ENCODE results near the gene SETD1B.

Gene SETD1B

DNA sequence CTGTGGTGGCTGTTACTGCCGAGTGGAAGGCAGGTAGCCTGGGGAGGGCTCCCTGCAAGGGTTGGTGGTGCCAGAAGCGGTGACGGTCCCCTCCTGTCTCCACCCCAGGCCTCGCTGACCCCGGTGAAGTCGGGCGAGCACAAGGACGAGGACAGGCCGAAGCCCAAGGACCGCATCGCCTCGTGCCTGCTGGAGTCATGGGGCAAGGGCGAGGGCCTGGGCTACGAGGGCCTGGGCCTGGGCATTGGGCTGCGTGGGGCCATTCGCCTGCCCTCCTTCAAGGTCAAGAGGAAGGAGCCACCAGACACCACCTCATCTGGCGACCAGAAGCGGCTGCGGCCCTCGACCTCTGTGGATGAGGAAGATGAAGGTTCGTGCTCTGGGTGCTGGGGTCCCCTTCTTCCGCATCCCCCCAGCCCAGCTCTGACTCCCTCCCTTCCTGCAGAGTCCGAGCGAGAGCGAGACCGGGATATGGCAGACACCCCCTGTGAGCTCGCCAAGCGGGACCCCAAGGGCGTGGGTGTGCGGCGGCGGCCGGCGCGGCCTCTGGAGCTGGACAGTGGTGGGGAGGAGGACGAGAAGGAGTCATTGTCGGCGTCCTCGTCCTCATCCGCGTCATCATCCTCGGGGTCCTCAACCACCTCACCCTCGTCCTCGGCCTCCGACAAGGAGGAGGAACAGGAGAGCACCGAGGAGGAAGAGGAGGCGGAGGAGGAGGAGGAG is 13.3 kb downstream of the SETD1B start:
- H3K27ac ChIP-seq (ENCODE audit: low read depth, low read length), result no peak overlapping the region
- H4K8ac ChIP-seq (ENCODE audit: low read depth, low read length), result no peak overlapping the region
- H3K4ac ChIP-seq (ENCODE audit: low read depth, low read length), result no peak overlapping the region
- H3K36me3 ChIP-seq (ENCODE audit: control insufficient read depth, insufficient read depth, low read length), result peaks cover 16% of the 10 kb centered on the region
- no peak overlapping the region for H3K56ac ChIP-seq (ENCODE audit: low read length)
- H2BK120ac ChIP-seq (ENCODE audit: low read depth, low read length), result no peak overlapping the region
- no peak overlapping the region for H3K18ac ChIP-seq (ENCODE audit: low read length)
- no peak overlapping the region for H2BK5ac ChIP-seq (ENCODE audit: low read length)
- no peak overlapping the region for H2AK5ac ChIP-seq (ENCODE audit: low read length)
- H4K5ac ChIP-seq (ENCODE audit: low read length), result no peak overlapping the region
- no peaks in the 10 kb centered on the region for H3K4me1 ChIP-seq (ENCODE audit: control insufficient read depth, low read depth, low read length)
- no CpG with 5 or more reads among the region's 47 CpGs for WGBS (ENCODE audit: extremely low coverage, insufficient coverage, low lambda C conversion rate)
- peaks cover 14% of the 10 kb centered on the region for H3K79me1 ChIP-seq (ENCODE audit: low read length)
- no peak overlapping the region for H3K23ac ChIP-seq (ENCODE audit: low read length)
- peaks cover 20% of the 10 kb centered on the region for H3K79me2 ChIP-seq (ENCODE audit: control insufficient read depth, insufficient read depth, low read length)
- H3K9ac ChIP-seq (ENCODE audit: low read length), result no peak overlapping the region
- no peak overlapping the region for H3K4me3 ChIP-seq (ENCODE audit: low read length)
- no peak overlapping the region for H3K4me2 ChIP-seq (ENCODE audit: low read length)
- H2BK15ac ChIP-seq (replicated peaks; ENCODE audit: low read depth), result no peak overlapping the region
- no peak for DNase-seq
- no peaks in the 10 kb centered on the region for H3K27me3 ChIP-seq (ENCODE audit: insufficient read depth, low read length, poor library complexity)

DNA sequence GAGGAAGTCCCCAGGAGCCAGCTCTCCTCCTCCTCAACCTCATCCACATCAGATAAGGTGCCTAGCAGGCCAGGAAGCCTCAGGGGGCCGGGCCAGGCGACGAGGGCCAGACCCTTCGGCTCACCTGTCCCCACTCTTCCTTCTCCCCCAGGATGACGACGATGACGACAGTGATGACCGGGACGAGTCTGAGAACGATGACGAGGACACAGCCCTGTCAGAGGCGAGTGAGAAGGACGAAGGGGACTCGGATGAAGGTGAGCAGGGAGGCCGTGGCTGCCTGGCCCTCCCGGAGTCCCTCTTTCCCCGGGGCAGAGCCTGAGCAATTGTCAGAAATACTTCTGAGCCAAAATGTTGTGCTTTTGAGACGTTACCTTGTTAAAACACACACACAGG is 13.8 kb downstream of the SETD1B start:
- no peak overlapping the region for H3K4ac ChIP-seq (ENCODE audit: low read depth, low read length)
- peaks cover 17% of the 10 kb centered on the region for H3K36me3 ChIP-seq (ENCODE audit: control insufficient read depth, insufficient read depth, low read length)
- no peak overlapping the region for H3K9ac ChIP-seq (ENCODE audit: low read length)
- no CpG with 5 or more reads among the region's 18 CpGs for WGBS (ENCODE audit: extremely low coverage, insufficient coverage, low lambda C conversion rate)
- no peak overlapping the region for H2BK15ac ChIP-seq (replicated peaks; ENCODE audit: low read depth)
- no peak overlapping the region for H3K18ac ChIP-seq (ENCODE audit: low read length)
- H3K79me1 ChIP-seq (ENCODE audit: low read length), result peaks cover 14% of the 10 kb centered on the region
- H3K23ac ChIP-seq (ENCODE audit: low read length), result no peak overlapping the region
- H3K79me2 ChIP-seq (ENCODE audit: control insufficient read depth, insufficient read depth, low read length), result peaks cover 17% of the 10 kb centered on the region
- H3K27ac ChIP-seq (ENCODE audit: low read depth, low read length), result no peak overlapping the region
- H3K27me3 ChIP-seq (ENCODE audit: insufficient read depth, low read length, poor library complexity), result no peaks in the 10 kb centered on the region
- no peak overlapping the region for H3K4me2 ChIP-seq (ENCODE audit: low read length)
- H3K4me1 ChIP-seq (ENCODE audit: control insufficient read depth, low read depth, low read length), result no peaks in the 10 kb centered on the region
- H3K56ac ChIP-seq (ENCODE audit: low read length), result no peak overlapping the region
- no peak overlapping the region for H2BK120ac ChIP-seq (ENCODE audit: low read depth, low read length)
- H2AK5ac ChIP-seq (ENCODE audit: low read length), result no peak overlapping the region
- H2BK5ac ChIP-seq (ENCODE audit: low read length), result no peak overlapping the region
- H4K5ac ChIP-seq (ENCODE audit: low read length), result no peak overlapping the region
- no peak overlapping the region for H4K8ac ChIP-seq (ENCODE audit: low read depth, low read length)
- no peak overlapping the region for H3K4me3 ChIP-seq (ENCODE audit: low read length)
- DNase-seq, result no peak

DNA sequence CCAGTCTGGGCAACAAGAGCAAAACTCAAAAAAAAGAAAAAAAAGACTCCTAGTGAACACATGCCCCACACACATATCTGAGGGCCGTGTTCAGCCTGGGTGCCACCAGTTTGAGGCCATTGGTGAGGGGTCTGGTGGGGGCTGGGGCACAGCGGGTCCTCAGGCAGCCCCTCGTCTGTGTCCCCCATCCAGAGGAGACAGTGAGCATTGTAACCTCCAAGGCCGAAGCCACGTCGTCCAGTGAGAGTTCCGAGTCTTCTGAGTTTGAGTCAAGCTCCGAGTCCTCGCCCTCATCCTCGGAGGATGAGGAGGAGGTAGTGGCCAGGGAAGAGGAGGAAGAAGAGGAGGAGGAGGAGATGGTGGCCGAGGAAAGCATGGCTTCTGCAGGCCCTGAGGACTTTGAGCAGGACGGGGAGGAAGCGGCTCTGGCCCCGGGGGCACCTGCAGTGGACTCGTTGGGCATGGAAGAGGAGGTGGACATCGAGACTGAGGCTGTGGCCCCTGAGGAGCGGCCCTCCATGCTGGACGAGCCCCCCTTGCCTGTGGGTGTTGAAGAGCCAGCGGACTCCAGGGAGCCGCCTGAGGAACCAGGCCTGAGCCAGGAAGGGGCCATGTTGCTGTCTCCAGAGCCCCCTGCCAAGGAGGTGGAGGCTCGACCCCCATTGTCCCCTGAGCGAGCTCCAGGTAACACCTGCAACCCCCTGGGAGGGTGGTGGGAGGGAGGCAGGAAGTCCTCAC is 15.6 kb downstream of the SETD1B start:
- DNase-seq, result no peak
- no peak overlapping the region for H3K4me3 ChIP-seq (ENCODE audit: low read length)
- H2AK5ac ChIP-seq (ENCODE audit: low read length), result no peak overlapping the region
- H3K79me1 ChIP-seq (ENCODE audit: low read length), result peaks cover 6% of the 10 kb centered on the region
- H3K56ac ChIP-seq (ENCODE audit: low read length), result no peak overlapping the region
- H2BK15ac ChIP-seq (replicated peaks; ENCODE audit: low read depth), result no peak overlapping the region
- H2BK5ac ChIP-seq (ENCODE audit: low read length), result no peak overlapping the region
- H3K4ac ChIP-seq (ENCODE audit: low read depth, low read length), result no peak overlapping the region
- H2BK120ac ChIP-seq (ENCODE audit: low read depth, low read length), result no peak overlapping the region
- no peak overlapping the region for H4K8ac ChIP-seq (ENCODE audit: low read depth, low read length)
- H3K23ac ChIP-seq (ENCODE audit: low read length), result no peak overlapping the region
- no peak overlapping the region for H3K27ac ChIP-seq (ENCODE audit: low read depth, low read length)
- no peak overlapping the region for H4K5ac ChIP-seq (ENCODE audit: low read length)
- peaks cover 3% of the 10 kb centered on the region for H3K79me2 ChIP-seq (ENCODE audit: control insufficient read depth, insufficient read depth, low read length)
- WGBS (ENCODE audit: extremely low coverage, insufficient coverage, low lambda C conversion rate), result no CpG with 5 or more reads among the region's 22 CpGs
- H3K27me3 ChIP-seq (ENCODE audit: insufficient read depth, low read length, poor library complexity), result no peaks in the 10 kb centered on the region
- H3K9ac ChIP-seq (ENCODE audit: low read length), result no peak overlapping the region
- no peak overlapping the region for H3K4me2 ChIP-seq (ENCODE audit: low read length)
- H3K18ac ChIP-seq (ENCODE audit: low read length), result no peak overlapping the region
- peaks cover 23% of the 10 kb centered on the region for H3K36me3 ChIP-seq (ENCODE audit: control insufficient read depth, insufficient read depth, low read length)
- no peaks in the 10 kb centered on the region for H3K4me1 ChIP-seq (ENCODE audit: control insufficient read depth, low read depth, low read length)

DNA sequence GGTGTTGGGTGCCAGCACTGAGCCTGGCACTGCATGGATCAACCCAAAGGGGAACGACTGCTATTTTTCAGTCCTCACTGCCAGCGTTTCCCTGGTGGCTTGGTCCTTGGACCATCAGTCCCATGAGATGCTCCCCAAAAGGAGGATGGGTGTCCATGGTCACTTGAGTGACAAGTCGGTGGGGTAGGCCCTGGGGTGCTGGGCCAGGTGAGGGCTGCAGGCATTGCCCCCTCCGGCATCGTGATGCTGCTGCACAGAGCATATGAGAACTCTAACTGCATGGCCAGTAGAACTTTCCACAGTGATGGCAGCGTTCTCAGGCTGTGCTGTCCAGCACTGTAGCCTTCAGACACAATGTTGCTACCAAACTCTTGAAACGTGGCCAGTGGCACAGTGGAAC is 16.2 kb downstream of the SETD1B start:
- H3K18ac ChIP-seq (ENCODE audit: low read length), result no peak overlapping the region
- H2AK5ac ChIP-seq (ENCODE audit: low read length), result no peak overlapping the region
- peaks cover 23% of the 10 kb centered on the region for H3K36me3 ChIP-seq (ENCODE audit: control insufficient read depth, insufficient read depth, low read length)
- H3K4me1 ChIP-seq (ENCODE audit: control insufficient read depth, low read depth, low read length), result no peaks in the 10 kb centered on the region
- peaks cover 3% of the 10 kb centered on the region for H3K79me1 ChIP-seq (ENCODE audit: low read length)
- H3K4me3 ChIP-seq (ENCODE audit: low read length), result no peak overlapping the region
- no peak overlapping the region for H4K8ac ChIP-seq (ENCODE audit: low read depth, low read length)
- H3K9ac ChIP-seq (ENCODE audit: low read length), result no peak overlapping the region
- no peak overlapping the region for H3K4me2 ChIP-seq (ENCODE audit: low read length)
- H4K5ac ChIP-seq (ENCODE audit: low read length), result no peak overlapping the region
- no peaks in the 10 kb centered on the region for H3K27me3 ChIP-seq (ENCODE audit: insufficient read depth, low read length, poor library complexity)
- H2BK120ac ChIP-seq (ENCODE audit: low read depth, low read length), result no peak overlapping the region
- no CpG with 5 or more reads among the region's 7 CpGs for WGBS (ENCODE audit: extremely low coverage, insufficient coverage, low lambda C conversion rate)
- no peak for DNase-seq
- no peak overlapping the region for H3K4ac ChIP-seq (ENCODE audit: low read depth, low read length)
- no peak overlapping the region for H3K27ac ChIP-seq (ENCODE audit: low read depth, low read length)
- no peaks in the 10 kb centered on the region for H3K79me2 ChIP-seq (ENCODE audit: control insufficient read depth, insufficient read depth, low read length)
- no peak overlapping the region for H3K56ac ChIP-seq (ENCODE audit: low read length)
- H3K23ac ChIP-seq (ENCODE audit: low read length), result no peak overlapping the region
- H2BK5ac ChIP-seq (ENCODE audit: low read length), result no peak overlapping the region
- H2BK15ac ChIP-seq (replicated peaks; ENCODE audit: low read depth), result no peak overlapping the region

DNA sequence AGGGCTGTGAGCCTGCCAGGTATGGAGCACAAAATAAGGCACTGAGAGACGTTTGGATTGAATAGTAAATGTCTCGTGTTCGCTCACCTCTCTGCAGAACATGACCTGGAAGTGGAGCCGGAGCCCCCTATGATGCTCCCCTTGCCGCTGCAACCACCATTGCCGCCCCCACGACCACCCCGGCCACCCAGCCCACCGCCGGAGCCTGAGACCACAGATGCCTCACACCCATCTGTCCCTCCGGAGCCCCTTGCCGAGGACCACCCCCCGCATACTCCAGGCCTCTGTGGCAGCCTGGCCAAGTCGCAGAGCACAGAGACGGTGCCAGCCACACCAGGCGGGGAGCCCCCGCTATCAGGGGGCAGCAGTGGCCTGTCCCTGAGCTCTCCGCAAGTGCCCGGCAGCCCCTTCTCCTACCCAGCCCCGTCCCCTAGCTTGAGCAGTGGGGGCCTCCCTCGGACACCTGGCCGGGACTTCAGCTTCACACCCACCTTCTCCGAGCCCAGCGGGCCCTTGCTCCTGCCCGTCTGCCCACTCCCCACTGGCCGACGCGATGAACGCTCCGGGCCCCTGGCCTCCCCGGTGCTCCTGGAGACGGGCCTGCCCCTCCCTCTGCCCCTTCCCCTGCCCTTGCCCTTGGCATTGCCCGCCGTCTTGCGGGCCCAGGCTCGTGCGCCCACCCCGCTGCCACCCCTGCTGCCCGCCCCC is 18.7 kb downstream of the SETD1B start:
- H2BK120ac ChIP-seq (ENCODE audit: low read depth, low read length), result no peak overlapping the region
- H3K79me2 ChIP-seq (ENCODE audit: control insufficient read depth, insufficient read depth, low read length), result no peaks in the 10 kb centered on the region
- no peak overlapping the region for H3K18ac ChIP-seq (ENCODE audit: low read length)
- H3K4me3 ChIP-seq (ENCODE audit: low read length), result no peak overlapping the region
- no peak overlapping the region for H2BK5ac ChIP-seq (ENCODE audit: low read length)
- no peak overlapping the region for H3K56ac ChIP-seq (ENCODE audit: low read length)
- H3K4me2 ChIP-seq (ENCODE audit: low read length), result no peak overlapping the region
- peaks cover 2% of the 10 kb centered on the region for H3K79me1 ChIP-seq (ENCODE audit: low read length)
- H4K5ac ChIP-seq (ENCODE audit: low read length), result no peak overlapping the region
- no peaks in the 10 kb centered on the region for H3K4me1 ChIP-seq (ENCODE audit: control insufficient read depth, low read depth, low read length)
- H3K27me3 ChIP-seq (ENCODE audit: insufficient read depth, low read length, poor library complexity), result no peaks in the 10 kb centered on the region
- no peak for DNase-seq
- no peak overlapping the region for H3K27ac ChIP-seq (ENCODE audit: low read depth, low read length)
- no peak overlapping the region for H3K4ac ChIP-seq (ENCODE audit: low read depth, low read length)
- peaks cover 19% of the 10 kb centered on the region for H3K36me3 ChIP-seq (ENCODE audit: control insufficient read depth, insufficient read depth, low read length)
- H2AK5ac ChIP-seq (ENCODE audit: low read length), result no peak overlapping the region
- no peak overlapping the region for H2BK15ac ChIP-seq (replicated peaks; ENCODE audit: low read depth)
- WGBS (ENCODE audit: extremely low coverage, insufficient coverage, low lambda C conversion rate), result no CpG with 5 or more reads among the region's 39 CpGs
- H3K23ac ChIP-seq (ENCODE audit: low read length), result no peak overlapping the region
- H4K8ac ChIP-seq (ENCODE audit: low read depth, low read length), result no peak overlapping the region
- no peak overlapping the region for H3K9ac ChIP-seq (ENCODE audit: low read length)

All from mesendoderm (in vitro differentiated cells).